GM21381 (cell line): ENCODE results near the gene AK4.
A peak's percentile ranks its signal among the peaks of the same experiment; 100 is the strongest.

Source experiments
- ATAC-seq: cut with Tn5 transposase; IDR thresholded peaks from one replicate; pipeline ENCODE4 v1.9.1; 2021; ENCODE audit warnings: mild to moderate bottlenecking, moderate library complexity; ENCODE audit not compliant: unreplicated experiment

The AK4 gene

GRCh38 chr1:65175171-65176055 is 27.4 kb downstream of the AK4 start:
- ATAC-seq = no peak

DNA sequence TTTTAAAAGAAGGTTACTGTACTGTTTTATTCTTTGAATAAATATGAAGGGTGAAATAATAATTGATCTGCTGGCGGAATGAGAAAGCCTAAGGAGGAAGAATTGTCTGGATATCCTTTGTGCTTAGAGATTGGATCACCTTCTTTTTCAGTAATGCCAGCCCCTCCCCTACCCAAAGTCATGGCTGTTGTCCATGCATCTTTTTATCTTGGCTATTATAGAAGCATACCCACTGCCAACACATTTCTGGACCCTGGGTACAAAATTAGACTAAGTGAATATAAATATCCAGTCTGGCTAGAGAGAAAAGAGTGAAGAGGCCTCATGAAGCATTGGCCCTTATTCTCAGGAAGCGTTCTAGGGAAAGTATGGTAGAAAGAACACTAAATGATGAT is 28.1 kb downstream of the AK4 start:
- no peak for ATAC-seq

- ATAC-seq = no peak
Observed at GRCh38 chr1:65176591-65176990, 28.6 kb downstream of the AK4 start.

DNA sequence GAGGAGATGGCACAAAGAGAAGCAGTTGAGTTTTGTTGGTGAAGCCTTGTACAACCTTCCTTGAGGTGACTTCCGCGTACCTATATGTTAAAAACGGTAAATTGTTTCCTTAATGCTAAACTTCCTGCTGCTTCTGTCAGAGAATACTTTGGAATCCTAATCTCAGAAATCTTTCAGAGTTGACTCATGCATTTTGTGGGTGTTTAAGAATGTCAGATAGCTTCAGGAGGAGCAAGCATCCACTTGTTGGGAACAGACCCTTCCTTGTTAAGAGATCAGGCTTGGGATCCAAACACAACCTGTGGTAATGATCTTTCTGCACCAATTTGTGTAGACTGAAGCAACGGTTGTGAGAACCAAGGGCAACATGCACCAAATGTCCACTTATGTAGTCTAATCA is 29.5 kb downstream of the AK4 start:
- ATAC-seq = no peak

- no peak for ATAC-seq
Observed at GRCh38 chr1:65178235-65178634, 30.2 kb downstream of the AK4 start.

DNA sequence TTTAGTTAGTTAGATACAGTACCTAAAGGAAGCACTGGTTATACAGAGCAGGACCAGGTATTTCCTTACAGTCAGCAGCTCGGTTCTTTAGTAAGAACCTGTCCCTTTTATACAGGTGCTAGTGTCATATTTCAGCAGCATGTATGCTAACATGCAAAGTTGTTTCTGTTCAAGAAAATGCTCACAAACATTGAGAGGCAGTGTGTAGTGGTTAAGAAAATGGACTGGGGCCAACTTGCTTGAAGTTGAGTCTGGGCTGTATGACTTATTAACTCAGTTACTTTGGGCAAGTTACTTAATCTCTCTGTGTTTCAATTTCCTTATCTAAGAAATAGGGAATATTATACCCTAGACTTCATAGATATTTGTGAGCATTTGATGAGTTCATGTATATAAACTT is 31.1 kb downstream of the AK4 start:
- ATAC-seq = no peak

DNA sequence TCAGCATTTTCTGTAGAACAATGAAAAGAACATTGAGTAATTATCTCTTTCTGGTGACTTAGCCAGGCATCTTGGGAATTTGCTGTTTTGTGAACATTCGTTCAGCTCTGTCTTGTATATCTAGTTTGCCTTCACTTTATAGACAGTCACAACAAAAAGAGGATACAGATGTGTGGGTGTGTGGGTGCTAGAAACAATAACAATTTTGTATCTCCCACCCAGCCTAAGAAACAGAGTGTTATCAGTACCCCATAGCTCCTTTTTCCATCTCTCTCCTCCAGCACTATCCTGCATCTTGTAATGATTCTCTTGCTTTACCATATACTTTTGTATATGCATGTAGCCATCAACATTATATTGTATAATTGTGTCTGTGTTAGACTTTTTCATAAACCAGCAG is 33.0 kb downstream of the AK4 start:
- no peak for ATAC-seq

GRCh38 chr1:65182658-65183268 is 34.8 kb downstream of the AK4 start:
- no peak for ATAC-seq

- ATAC-seq = no peak
Observed at GRCh38 chr1:65189576-65190115, 41.6 kb downstream of the AK4 start.

- no peak for ATAC-seq
Observed at GRCh38 chr1:65190229-65190628, 42.2 kb downstream of the AK4 start.

DNA sequence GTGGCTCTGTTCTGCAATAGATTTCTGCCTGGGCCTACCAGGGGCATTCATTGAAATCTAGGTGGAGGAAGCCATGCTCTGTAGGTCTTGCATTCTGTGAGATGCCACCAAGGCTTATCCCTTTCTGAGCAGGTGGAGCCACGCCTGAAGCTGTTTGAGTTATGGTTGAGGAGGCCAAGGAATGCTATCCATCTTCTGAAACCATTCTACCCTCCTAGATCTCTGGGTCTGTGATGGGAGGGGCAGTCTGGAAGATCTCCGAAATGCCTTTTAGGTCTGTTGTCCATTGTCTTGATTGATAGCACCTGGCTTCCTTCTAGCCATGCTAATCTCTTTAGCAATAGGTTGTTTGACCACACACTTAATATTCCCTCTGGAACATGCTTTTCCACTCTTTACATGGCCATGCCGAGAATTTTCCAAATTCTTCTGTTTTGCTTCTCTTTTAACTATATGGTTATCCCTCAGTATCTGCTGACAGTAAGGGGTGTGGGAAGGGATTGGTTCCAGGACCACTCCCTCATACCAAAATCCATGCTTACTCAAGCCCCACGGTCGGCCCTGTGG is 45.2 kb downstream of the AK4 start:
- no peak for ATAC-seq

- no peak for ATAC-seq
Observed at GRCh38 chr1:65195495-65196417, 47.8 kb downstream of the AK4 start.

DNA sequence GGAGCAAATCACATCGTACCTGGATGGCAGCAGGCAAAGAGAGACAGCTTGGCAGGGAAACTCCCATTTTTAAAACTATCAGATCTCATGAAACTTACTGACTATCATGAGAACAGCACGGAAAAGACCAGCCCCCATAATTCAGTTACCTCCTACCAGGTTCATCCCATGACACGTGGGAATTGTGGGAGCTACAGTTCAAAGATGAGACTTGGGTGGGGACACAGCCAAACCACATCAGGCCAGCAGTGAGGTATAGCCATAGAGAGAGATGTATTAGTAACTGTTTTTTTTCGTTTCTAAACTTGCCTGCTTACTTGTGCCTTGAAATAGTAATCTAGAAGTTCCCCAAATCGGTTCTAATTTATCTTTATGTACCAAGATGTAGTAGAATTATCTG is 48.9 kb downstream of the AK4 start:
- ATAC-seq = no peak

- no peak for ATAC-seq
Observed at GRCh38 chr1:65197636-65198035, 49.6 kb downstream of the AK4 start.

- ATAC-seq = no peak
Observed at GRCh38 chr1:65198096-65198495, 50.1 kb downstream of the AK4 start.

GRCh38 chr1:65200411-65200810 is 52.4 kb downstream of the AK4 start:
- ATAC-seq = no peak

GRCh38 chr1:65206836-65207235 is 58.8 kb downstream of the AK4 start:
- ATAC-seq = no peak

DNA sequence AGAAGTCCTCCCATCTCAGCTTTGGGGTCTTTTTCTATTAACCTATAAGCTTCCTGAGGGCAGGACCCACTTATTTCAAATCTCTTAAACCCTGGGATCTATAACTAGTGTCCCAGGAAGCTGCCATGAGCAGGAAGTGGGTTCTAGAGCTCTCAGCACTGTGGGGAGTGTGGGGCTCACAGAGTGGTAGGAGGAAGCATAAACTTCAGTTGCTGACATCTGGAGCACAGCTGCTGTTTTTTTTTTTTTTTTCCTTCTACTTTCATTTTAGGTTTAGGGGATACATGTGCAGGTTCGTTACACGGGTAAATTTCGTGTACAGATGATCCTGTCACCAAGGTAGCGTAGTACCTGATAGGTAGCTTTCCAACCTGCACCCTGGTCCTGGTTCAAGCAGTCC is 59.3 kb downstream of the AK4 start:
- ATAC-seq = peak; percentile 49

GRCh38 chr1:65208563-65208973 is 60.6 kb downstream of the AK4 start:
- ATAC-seq = no peak

DNA sequence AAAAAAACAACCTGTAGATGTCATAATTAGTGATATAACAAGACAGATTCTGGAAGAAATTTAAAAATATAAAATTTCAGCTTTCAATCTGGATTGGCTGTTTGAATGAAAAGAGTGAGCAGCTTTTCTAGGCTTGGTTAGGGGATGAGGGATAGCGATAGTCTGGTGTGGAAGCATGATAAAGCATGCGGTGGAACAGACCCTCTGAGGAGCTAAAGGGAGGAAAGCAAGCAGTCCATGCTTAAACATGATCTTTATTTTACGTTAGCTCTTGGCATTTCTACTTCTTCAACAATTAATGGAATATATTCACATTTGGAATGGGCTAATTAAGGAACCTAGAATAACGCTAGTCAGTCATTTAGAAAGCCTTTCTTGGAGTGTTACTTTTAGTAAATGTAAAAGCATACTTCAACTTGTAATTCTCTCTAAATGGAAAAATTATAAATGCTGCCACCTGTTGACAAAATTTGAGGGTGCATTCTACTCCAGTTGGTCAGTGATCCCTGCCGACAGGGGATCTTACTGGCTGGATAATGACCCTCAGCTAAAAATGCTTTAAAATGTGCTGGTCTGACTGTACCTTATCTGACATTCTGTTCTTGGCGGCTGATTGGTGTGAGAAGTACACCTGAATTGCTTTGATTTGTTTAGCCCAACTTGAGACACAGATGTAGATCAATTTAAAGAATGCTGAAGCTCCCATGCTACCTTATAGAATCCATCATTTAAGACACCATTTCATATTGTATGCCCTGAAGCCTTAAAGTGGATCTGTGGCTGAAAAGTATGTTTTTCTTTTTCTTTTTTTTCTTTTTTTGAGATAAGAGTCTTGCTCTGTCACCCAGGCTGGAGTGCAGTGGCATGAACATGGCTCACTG is 61.2 kb downstream of the AK4 start:
- no peak for ATAC-seq
